ENCODE results near the gene LCMT2.
A peak's percentile ranks its signal among the peaks of the same experiment; 100 is the strongest.
"Not testable (repeated sequence)": the region's sequence is repeated elsewhere in the genome, so short reads cannot be mapped to it uniquely, and the experiment has no call there.

Gene LCMT2

GRCh38 chr15:43314171-43314570, 16.2 kb downstream of the LCMT2 start:
- DNase-seq = no peak

GRCh38 chr15:43312378-43312777, 18.0 kb downstream of the LCMT2 start:
- DNase-seq = no peak

- DNase-seq = no peak
Measured at GRCh38 chr15:43302205-43302817, 28.1 kb downstream of the LCMT2 start, which contains the start of gene TGM7. TGM7 (minus strand) TSS chr15:43302255.

GRCh38 chr15:43299884-43300283, 30.5 kb downstream of the LCMT2 start:
- DNase-seq = no peak

- no peak for DNase-seq
Measured at GRCh38 chr15:43299411-43299810, 31.0 kb downstream of the LCMT2 start.

- no peak for DNase-seq
Measured at GRCh38 chr15:43294091-43294706, 36.2 kb downstream of the LCMT2 start.

GRCh38 chr15:43293432-43293831, 36.9 kb downstream of the LCMT2 start:
- DNase-seq = peak in 1 of 2 experiments; percentile 8

- no peak for DNase-seq
Measured at GRCh38 chr15:43292375-43293078, 37.8 kb downstream of the LCMT2 start.

GRCh38 chr15:43289656-43290055, 40.7 kb downstream of the LCMT2 start:
- not testable (repeated sequence) for DNase-seq

- no peak for DNase-seq
Measured at GRCh38 chr15:43287254-43287653, 43.1 kb downstream of the LCMT2 start.

GRCh38 chr15:43286074-43286473, 44.3 kb downstream of the LCMT2 start:
- DNase-seq = no peak

GRCh38 chr15:43285609-43286037, 44.8 kb downstream of the LCMT2 start:
- DNase-seq = peak; percentile 55 to 63

- DNase-seq = no peak
Measured at GRCh38 chr15:43283526-43283925, 46.8 kb downstream of the LCMT2 start.

- no peak for DNase-seq
Measured at GRCh38 chr15:43281926-43282602, 48.3 kb downstream of the LCMT2 start.

GRCh38 chr15:43280996-43281395, 49.4 kb downstream of the LCMT2 start:
- DNase-seq = no peak

- DNase-seq = no peak
Measured at GRCh38 chr15:43279496-43279895, 50.9 kb downstream of the LCMT2 start.

- DNase-seq = no peak
Measured at GRCh38 chr15:43278869-43279268, 51.5 kb downstream of the LCMT2 start.

GRCh38 chr15:43277901-43278300, 52.5 kb downstream of the LCMT2 start:
- no peak for DNase-seq

- no peak for DNase-seq
Measured at GRCh38 chr15:43277231-43277823, 53.0 kb downstream of the LCMT2 start.

- no peak for DNase-seq
Measured at GRCh38 chr15:43276563-43277200, 53.7 kb downstream of the LCMT2 start.

GRCh38 chr15:43275740-43276562, 54.4 kb downstream of the LCMT2 start:
- DNase-seq = no peak

GRCh38 chr15:43274136-43274535, 56.2 kb downstream of the LCMT2 start:
- no peak for DNase-seq
